ENCODE data around the gene CYP4B1. TPM values are rescaled to one million over a fixed set of nuclear protein-coding genes. Genes with fewer than 3 reads are reported as not detected.

CYP4B1 gene
- polyA plus RNA-seq, 10 donors = 0.28 to 0.96 (median 0.51) TPM; not detected in 6

DNA sequence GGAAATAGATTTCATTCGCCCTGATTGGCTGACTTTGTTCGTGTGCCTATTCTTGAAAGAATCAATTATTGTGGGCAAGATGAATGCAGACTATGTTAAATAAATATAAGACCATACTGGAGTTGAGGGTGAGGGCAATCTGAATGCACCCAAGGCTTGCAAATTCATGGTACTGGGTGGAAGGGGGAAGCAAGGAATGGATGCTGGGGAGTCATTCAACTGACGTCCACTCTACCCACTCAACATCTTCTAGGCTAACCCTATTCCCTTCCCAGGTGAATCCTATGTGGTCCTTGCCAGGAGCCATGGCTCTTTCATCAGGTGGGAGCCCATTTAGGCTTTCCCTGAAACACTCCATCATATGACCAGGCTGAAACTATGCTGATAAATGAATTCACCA, 5.7 kb upstream of the CYP4B1 start:
- no peak for DNase-seq

- DNase-seq = no peak
Observed at GRCh38 chr1:46797696-46798470, 963 bp upstream of the CYP4B1 start.

DNA sequence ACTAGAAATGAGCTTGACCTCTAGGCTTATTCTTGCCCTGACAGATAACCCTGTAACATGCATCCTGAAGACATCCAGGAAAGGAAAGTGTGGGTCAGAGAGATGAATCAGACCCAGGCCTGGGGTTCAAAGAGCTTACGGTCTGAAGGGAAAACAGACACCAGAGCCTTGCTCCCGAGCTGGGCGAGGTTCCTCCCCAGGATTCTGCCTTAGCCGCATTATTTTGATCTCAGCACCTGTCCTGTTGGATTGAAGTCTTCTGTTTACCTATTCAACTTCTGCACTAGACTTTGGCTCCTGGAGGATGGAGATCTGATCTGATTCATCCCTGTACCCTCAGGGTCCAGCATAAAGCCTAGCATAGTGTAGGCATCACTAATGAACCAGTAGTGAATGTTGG, 1.9 kb downstream of the CYP4B1 start:
- DNase-seq = no peak

- DNase-seq = no peak
Observed at GRCh38 chr1:46801323-46802055, 2.6 kb downstream of the CYP4B1 start.

GRCh38 chr1:46802081-46802480, 3.2 kb downstream of the CYP4B1 start:
- no peak for DNase-seq

DNA sequence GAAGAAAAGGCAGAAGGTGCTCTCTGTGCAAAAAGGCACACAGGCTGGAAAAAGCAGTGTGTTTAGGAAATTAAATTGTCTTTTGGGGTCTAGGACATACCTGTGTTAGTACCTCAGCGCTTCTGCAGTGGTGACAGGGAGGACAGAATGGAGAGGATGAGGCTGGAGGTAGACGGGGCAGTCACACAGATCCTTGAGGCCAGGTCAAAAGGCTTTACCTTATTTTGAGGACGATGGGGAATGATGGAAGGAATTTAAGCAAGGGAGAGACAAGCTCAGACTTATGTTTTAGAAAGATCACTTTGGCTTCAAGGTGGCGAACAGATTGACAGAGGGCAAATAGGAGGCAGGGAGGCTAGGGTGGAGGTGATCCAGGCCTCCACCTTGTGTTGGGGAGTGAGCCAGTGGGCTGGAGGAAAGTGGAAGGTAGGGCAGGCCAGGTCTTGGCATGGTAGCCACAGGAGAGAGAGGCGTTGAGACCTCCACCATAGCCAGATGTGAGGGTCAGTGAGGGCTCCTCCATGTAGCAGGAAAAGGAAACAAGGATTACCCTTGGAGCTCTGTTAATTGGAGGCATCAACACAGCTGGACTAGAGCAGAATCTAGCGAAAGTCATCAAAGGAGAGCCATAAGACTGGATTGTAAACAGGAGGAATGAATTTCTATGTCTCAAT, 4.2 kb downstream of the CYP4B1 start:
- DNase-seq = no peak

GRCh38 chr1:46804027-46804889, 5.4 kb downstream of the CYP4B1 start:
- DNase-seq = no peak

DNA sequence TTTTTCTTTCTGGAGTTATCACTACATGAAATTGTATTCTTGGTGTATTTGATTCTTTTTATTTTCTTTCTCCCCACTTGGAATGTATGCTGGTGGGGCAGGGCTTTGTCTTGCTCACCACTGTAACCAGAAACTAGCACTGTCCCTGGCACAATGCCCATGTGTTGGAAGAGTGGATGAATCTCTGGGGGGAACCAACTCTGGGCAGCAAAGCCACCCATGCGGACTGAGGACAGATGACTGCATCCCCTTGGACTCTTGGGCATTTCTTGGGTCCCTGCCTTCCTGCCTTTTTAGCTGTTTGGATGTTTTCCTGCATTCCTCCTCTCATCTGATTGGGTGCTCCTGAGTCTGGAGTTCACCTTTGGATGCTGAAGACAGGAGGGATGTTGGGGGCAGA, 6.1 kb downstream of the CYP4B1 start:
- no peak for DNase-seq

DNA sequence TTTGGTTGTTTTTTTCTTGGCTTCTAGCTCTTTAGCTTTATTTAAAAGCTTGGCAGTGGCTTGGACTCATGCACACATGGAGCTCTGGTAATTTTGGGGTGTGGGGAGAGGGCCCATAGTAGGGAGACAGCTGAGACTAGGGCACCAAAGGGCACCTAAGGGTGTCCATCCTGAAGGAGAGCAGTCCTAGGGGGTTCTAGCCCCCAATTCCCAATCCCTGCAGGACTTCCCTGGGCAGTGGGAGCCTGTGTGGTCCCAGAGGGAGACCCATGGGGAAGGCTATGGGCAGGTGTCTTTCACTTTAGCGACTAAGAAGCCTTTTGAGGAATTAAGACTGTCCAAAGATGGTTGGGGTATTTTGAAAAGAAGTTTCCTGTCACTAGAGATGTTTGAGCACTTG, 6.9 kb downstream of the CYP4B1 start:
- no peak for DNase-seq

GRCh38 chr1:46806196-46807020, 7.6 kb downstream of the CYP4B1 start:
- peak in 2 of 3 donors; percentile 9 to 38 for DNase-seq

DNA sequence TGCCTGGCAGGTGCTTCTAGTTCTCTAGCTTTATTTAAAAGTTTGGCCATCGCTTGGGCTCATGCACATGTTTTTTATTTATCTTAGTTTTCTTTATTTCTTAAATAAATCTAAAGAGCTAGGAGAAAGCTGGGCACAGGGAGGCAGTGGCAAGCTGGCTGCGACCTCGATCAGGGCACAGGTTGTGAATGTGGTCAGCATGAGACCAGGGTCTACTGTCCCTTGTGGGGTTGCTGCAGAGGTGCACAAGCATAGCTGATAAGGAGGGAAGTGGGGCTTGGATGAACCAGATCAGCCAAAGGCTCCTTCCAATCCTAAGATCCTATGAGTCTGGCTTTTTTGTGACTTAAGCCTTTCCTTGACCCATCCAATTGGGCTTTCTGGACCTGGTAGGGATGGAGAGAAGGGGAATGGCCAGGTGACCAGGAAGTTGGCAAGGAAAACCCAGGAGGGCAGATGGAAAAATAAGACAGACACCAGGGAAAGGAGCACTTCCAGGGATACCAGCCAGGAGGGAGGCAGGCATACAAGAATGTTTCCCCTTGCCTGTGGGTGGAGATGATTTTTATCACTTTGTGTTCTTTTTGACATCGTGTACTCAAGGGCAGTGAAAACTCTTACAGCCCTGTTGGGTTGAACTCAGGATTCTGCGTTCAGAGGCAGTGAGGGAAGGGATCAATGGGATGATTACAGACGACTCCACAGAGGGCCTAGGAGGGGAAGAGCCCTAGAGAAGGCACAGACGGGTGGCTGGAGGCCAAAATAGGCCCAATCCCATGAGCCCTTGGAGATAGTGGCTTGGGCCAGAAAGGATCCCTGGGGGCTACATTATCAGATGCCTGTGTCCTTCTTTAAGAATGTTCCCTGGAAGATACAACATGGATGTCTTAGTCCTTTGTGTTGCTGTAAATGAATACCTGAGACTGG, 8.5 kb downstream of the CYP4B1 start:
- DNase-seq = no peak

DNA sequence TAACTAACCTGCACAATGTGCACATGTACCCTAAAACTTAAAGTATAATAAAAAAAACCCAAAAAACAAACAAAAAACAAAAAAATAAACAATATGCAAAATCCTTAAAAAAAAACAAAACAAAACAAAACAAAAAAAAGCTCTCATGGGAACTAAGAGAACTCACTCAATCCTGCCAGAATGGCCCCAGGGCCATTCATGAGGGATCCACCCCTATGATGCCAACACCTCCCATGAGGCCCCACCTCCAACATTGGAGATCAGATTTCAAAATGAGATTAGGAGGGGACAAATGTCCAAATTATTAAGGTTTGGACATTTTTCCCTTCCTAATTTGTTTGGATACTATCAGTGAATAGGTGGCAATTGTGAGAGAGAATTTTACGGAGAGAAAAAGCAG, 10.2 kb downstream of the CYP4B1 start:
- DNase-seq = no peak

GRCh38 chr1:46809904-46810303, 11.1 kb downstream of the CYP4B1 start:
- DNase-seq = no peak

DNA sequence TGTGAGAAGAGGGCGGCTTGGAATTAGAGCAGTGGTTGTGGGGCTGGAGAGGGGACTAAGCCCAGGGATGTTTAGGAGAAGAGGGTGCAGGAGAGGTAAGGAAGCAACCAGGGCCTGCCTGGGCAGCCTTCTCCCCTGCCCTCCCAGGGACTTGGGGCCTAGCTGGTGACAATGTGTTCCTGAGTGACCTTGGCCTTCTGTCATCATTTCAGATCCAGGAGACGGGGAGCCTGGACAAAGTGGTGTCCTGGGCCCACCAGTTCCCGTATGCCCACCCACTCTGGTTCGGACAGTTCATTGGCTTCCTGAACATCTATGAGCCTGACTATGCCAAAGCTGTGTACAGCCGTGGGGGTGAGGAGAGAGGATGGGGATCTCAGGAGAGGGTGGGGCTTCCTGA, 11.8 kb downstream of the CYP4B1 start:
- no peak for DNase-seq

DNA sequence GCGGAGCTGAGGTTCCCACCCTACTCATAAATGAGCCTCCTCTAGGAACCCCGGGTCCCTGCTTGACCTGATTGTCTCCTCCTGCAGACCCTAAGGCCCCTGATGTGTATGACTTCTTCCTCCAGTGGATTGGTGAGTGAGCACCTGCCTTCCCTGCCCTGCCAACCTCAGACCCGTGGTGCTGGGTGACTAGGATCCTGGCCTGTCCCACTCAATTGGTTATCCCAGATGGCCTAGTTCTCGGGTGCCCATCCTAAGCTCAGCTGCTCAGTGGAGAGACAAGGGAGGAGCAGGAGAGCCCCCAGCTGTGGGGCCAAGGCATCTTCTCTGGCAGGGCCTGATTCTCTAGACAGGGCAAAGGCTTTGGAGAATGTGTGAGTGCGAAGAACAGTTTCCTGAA, 12.2 kb downstream of the CYP4B1 start:
- no peak for DNase-seq

DNA sequence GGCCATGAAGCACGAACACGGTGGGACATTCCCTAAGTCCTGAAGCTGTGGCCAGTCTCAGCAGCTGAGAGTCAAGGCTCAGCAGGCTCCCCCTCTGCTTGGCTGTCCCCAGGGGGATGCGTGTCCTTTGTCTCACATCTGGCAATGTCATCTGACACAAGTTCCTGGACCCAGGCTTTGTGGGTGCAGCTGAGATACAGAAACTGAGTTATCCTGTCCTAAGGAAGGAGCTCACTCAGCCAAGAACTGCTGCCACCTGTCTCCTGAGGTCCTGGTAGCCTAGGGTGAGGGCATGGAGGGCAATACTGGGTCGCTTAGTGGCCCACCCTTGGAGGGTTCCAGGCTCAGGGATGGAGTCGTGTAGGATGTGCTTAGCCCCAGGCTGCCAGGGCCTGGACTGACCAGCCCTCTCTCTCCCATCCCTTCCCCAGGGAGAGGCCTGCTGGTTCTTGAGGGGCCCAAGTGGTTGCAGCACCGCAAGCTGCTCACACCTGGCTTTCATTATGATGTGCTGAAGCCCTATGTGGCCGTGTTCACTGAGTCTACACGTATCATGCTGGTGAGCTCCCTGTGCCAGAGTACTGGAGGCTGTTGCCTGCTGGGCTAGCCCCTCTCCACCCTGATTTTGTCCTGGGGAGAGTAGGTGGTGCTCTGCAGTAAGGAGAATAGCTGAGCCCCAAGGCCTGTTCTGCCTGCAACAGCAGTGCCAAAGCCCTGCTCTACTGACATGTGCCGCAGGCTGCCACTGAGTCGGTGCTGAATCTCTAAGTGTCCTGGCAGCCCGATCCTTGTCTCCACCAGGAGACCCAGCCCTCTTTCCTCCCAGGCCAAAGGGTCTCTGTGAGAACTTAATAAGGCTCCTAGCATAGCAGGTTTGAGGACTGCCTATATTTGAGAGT, 13.5 kb downstream of the CYP4B1 start:
- no peak for DNase-seq

DNA sequence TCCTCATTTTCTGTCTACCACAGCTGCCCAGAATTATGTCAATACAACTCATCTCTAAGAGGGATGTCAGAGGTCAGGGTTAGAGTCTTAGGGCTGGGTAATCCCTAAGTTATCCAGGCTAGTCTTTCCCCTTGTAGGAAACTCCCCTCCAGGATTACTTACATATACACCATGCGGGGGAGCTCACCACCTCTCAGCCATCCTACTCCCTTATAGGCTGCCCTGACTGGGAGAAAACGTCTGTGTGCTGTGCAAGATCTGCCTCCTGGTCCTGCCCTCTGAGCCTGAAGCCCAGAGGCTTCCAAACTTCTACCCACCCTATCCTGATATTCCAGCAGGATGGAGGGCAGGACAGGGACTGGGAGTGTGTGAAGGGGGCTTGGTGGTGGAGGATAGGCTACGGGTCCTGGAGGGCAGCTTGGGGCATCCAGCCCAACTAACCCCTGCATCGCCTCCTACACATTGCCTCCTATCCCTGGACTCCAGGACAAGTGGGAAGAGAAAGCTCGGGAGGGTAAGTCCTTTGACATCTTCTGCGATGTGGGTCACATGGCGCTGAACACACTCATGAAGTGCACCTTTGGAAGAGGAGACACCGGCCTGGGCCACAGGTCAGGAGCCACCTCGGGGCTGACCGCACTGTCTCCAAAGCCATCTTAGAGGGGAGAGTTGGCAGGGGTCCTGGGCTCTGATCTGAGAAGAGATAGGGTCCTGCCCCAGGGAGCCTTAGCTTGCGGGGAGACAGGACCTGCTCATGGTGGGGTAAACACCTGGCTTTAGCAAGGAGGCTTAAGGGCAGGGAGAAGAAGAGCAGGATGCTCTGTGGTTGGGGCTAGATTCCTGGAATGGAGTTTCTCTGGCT, 14.4 kb downstream of the CYP4B1 start:
- no peak for DNase-seq
